Activated T-cell treated with anti-CD3 and anti-CD28 coated beads for 4 hours (primary cell): ENCODE data around the gene USP48.

Experiments used
- DNase-seq: peaks from one replicate; pipeline ENCODE4 v3.0.0-alpha.2; 2020

Gene USP48

GRCh38 chr1:21666576-21667320, 116.2 kb downstream of the USP48 start:
- DNase-seq: no peak

GRCh38 chr1:21665711-21666575, 117.0 kb downstream of the USP48 start:
- no peak for DNase-seq

- DNase-seq: no peak
These were observed 118.0 kb downstream of the USP48 start for GRCh38 chr1:21664806-21665588.

GRCh38 chr1:21663951-21664805, 118.8 kb downstream of the USP48 start:
- DNase-seq: no peak

GRCh38 chr1:21663248-21663950, 119.5 kb downstream of the USP48 start:
- no peak for DNase-seq

- no peak for DNase-seq
These were observed 120.3 kb downstream of the USP48 start for GRCh38 chr1:21662426-21663247.

GRCh38 chr1:21661886-21662285, 121.1 kb downstream of the USP48 start:
- DNase-seq: no peak

GRCh38 chr1:21659924-21660326, 123.0 kb downstream of the USP48 start:
- no peak for DNase-seq

GRCh38 chr1:21659099-21659923, 123.6 kb downstream of the USP48 start:
- peak; percentile 65 for DNase-seq

- no peak for DNase-seq
These were observed 125.3 kb downstream of the USP48 start for GRCh38 chr1:21657456-21658190.

- DNase-seq: no peak
These were observed 127.2 kb downstream of the USP48 start for GRCh38 chr1:21655748-21656147.

- DNase-seq: no peak
These were observed 127.7 kb downstream of the USP48 start for GRCh38 chr1:21655259-21655658.

GRCh38 chr1:21654209-21654608, 128.7 kb downstream of the USP48 start:
- no peak for DNase-seq

GRCh38 chr1:21653744-21654100, 129.2 kb downstream of the USP48 start:
- no peak for DNase-seq

- DNase-seq: no peak
These were observed 129.8 kb downstream of the USP48 start for GRCh38 chr1:21652937-21653743.

- DNase-seq: no peak
These were observed 130.6 kb downstream of the USP48 start for GRCh38 chr1:21652101-21652936.
